HT-29 (cell line): Measurements from ENCODE around the gene LARP6. TPM values are rescaled to one million over a fixed set of nuclear protein-coding genes. Genes with fewer than 3 reads are reported as not detected.
"Not testable (repeated sequence)": the region's sequence is repeated elsewhere in the genome, so short reads cannot be mapped to it uniquely, and the experiment has no call there.

ENCODE experiments used
- DNase-seq: peaks from one replicate; pipeline ENCODE4 v3.0.0-alpha.2; 2015; ENCODE audit warnings: low spot score
- total RNA-seq: library from RNA; depleted of rRNA; stranded (reverse); fragments of >200 nt; shearing (Covaris generic); gene quantifications from 2 replicates; pipeline ENCODE4 v1.2.3, GENCODE V29; 2014

LARP6 gene
- total RNA-seq, 1 experiment from 2014 or later: 5.6 TPM

GRCh38 chr15:70831094-70831911 lies 22.7 kb downstream of the LARP6 start:
- DNase-seq: no peak

- no peak for DNase-seq
Observed at GRCh38 chr15:70830615-70831014, 23.3 kb downstream of the LARP6 start.

DNA sequence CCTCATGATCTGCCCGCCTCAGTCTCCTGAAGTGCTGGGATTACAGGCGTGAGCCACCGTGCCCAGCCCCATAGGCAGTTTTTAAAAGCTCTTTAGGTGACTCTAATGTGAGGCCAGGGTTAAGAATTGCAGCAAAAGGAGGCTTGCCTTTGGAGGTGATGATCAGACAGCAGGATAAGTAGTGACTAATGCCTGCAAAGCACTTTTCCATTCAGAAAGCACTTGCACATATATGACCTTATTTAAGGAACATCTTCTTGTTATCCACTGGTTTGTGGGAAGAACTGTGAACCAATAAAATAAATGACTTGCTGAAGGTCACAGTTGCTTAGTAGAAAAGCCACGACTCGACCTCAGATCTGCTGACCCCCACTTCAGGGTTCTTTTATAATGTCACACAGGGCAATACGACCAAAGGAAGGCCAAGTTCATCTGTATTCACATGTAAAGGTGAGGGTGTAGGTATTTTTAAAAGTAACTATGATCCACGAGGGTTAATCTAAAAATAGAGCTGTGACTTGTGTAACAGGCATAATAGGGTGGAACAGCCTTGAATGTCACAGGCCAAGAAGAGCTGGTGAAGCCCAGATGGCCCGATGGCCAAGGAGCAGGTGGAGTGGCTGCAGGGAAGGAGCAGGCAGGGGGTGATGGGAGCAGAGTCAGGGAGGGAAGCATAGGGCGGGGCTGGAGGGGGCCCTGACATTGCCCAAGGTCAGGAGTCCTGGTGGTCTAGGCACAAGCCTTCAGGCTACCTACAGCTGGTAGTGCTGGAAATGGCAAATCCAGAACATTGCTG lies 24.4 kb downstream of the LARP6 start:
- no peak for DNase-seq

DNA sequence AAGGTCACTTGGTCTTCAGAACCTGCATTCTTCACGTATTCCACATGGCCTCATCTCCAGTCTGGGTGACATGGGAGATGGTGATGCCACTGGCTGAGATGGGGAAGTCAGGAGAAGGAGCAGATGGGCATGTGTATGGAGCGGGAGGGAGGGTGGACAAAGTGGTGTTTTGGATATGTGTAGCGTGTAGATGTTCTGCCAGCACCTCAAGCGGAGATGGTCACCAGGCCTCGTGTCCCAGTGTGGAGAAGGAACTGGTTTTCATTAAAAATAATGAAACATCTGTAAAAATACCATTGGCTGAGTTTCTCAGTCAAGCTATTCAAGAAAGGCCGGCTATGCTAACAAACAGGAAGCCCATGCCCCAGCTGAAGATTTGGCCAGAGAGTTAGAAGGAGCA lies 26.2 kb downstream of the LARP6 start:
- no peak for DNase-seq

GRCh38 chr15:70826634-70827033 lies 27.3 kb downstream of the LARP6 start:
- DNase-seq: no peak

- no peak for DNase-seq
Observed at GRCh38 chr15:70825841-70826240, 28.1 kb downstream of the LARP6 start.

GRCh38 chr15:70823196-70823595 lies 30.8 kb downstream of the LARP6 start:
- no peak for DNase-seq

DNA sequence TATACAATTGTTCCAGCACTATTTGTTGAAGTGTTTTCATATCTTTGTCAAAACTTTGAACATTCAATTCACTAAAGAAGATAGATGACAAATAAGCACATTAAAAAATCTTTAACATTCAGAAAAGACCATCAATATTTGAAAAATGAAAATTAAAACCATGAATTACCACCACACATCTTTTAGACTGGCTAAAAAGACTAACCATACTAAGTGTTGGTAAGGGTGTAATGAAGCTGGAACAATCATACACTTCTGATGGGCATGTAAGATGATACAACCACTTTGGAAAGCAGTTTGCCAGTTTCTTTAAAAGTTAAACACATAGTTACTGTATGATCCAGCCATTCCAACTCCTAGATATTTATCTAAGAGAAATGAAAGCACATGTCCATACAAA lies 33.7 kb downstream of the LARP6 start:
- DNase-seq: no peak

GRCh38 chr15:70818580-70818979 lies 35.4 kb downstream of the LARP6 start:
- no peak for DNase-seq

DNA sequence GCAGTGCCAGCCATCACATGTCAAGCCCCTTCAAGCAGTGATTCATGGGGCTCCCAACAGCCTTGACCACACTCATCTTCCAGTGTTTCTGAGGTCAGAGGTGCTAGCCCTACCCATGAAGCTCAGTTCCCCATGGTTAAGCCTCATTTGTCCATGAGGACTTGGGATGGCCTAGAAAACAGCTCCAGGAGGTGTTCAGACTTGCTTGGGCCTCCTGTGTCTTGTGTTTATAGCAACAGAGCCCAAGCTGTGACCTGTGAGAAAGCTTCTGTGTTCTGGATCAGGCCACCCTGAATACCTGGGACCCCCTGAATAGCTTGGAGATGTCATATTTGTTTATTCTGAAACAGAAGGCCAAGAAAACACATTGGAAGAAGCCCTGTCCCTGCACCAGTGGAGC lies 36.7 kb downstream of the LARP6 start:
- DNase-seq: no peak

- peak; percentile 22 for DNase-seq
Observed at GRCh38 chr15:70815604-70816003, 38.4 kb downstream of the LARP6 start.

GRCh38 chr15:70815011-70815410 lies 38.9 kb downstream of the LARP6 start:
- DNase-seq: not testable (repeated sequence)

DNA sequence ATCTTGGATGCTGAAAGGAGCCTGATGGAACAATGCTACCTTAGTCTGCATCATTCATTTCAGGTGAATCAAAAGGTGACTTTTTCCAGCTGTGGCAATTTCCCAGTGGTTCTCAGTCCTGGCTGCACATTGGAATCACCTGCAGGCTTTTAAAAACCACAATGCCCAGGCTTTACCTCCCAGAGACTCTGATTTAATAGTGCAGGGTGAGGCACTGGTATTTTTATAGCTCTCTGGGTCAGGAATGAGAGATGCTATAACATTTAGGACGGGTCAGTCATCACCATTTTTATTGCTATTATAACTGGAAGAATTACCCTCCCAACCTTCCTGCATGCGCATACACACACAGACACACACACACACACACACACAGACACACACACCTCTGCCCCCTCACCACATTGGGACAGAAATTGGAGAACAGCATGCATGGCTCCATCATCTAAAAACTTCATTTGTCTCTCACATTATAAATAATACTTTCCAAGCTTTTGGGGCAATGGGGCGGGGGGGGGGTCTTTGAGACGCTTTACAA lies 41.1 kb downstream of the LARP6 start:
- no peak for DNase-seq

GRCh38 chr15:70810916-70811578 lies 42.9 kb downstream of the LARP6 start:
- no peak for DNase-seq

DNA sequence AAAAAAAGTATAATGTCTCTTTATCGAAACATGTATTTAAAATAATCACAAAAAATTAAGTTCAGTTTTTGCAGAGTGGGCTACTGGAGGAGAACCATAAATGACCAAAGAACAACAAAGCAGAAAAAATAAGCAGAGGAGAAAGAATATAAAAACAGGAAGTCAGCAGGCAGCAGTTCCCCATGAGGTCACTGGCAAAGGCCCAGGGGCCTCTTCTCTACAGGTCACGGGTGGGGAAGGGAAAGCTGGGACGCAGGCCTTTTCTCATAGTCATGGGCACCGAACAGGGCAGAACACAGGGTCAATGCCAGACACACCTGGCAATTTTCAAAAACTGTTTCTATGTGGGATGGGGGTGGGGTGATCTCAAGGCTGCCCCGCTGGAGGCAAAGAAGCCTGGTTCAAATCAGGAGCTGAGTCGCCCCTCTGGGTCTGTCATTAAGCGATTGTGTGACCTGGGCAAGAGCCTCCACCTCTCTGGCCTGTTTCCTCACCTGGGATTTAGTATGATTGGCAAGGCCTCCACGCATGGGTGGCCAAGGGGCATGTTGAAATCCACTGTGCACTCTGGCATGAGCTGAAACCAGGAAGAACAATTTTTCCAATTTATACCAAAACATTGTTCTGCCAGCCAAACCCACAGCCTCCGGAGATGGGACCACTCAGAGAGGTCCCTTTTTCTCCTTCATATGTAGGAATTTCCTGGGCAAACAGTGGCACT lies 46.8 kb downstream of the LARP6 start:
- DNase-seq: no peak

DNA sequence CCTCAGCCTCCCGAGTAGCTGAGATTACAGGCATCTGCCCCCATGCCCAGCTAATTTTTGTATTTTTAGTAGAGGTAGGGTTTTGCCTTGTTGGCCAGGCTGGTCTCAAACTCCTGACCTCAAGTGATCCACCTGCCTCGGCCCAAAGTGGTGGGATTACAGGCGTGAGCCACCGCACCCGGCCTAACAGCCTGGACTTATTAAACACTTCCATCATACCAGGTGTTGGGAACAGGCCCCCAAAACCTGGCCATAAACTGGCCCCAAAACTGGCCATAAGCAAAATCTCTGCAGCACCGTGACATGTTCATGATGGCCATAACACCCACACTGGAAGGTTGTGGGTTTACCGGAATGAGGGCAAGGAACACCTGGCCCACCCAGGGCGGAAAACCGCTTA lies 49.6 kb downstream of the LARP6 start:
- not testable (repeated sequence) for DNase-seq

- no peak for DNase-seq
Observed at GRCh38 chr15:70802629-70803028, 51.3 kb downstream of the LARP6 start.

- no peak for DNase-seq
Observed at GRCh38 chr15:70801109-70801508, 52.8 kb downstream of the LARP6 start.

- peak; percentile 50 for DNase-seq
Observed at GRCh38 chr15:70799667-70800450, 54.1 kb downstream of the LARP6 start.

DNA sequence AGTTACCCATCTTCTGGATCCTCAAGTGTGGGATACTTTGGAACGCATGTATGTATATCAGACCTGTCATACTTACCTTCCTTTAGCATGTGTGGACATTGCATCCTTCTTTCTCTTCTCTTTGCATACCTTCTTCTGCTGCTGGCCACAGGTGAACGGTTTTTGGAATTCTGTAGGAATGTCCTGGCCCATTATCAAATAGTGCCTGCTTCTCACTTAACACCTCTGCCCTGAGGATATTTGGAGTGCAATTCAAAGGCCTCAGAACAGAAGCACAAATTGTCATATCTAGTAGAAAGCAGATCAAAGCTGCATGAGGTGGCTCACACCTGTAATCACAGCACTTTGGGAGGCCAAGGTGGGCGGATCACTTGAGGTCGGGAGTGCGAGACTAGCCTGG lies 56.5 kb downstream of the LARP6 start:
- DNase-seq: no peak
